ENCODE data around the gene ANXA4. TPM values are rescaled to one million over a fixed set of nuclear protein-coding genes. Genes with fewer than 3 reads are reported as not detected.

The ANXA4 gene
- total RNA-seq, 1 experiment from 2014 or later = 9.5 TPM

GRCh38 chr2:69797836-69798289, 55.9 kb downstream of the ANXA4 start:
- TF ChIP-seq ZNF416 (CRISPR knock-in tag; IDR thresholded peaks at IDR 0.05) = no peak
- TF ChIP-seq USF2 (CRISPR knock-in tag; IDR thresholded peaks at IDR 0.05) = no peak
- no peak for TF ChIP-seq HMGA2 (CRISPR knock-in tag; IDR thresholded peaks at IDR 0.05)
- TF ChIP-seq SMAD3 (CRISPR knock-in tag; IDR thresholded peaks at IDR 0.05; ENCODE audit: borderline replicate concordance) = no peak
- no peak for TF ChIP-seq MYBL2 (CRISPR knock-in tag; IDR thresholded peaks at IDR 0.05)
- no peak for TF ChIP-seq ATF3 (CRISPR knock-in tag; conservative IDR thresholded peaks at IDR 0.05)
- no peak for TF ChIP-seq MXD4 (CRISPR knock-in tag; IDR thresholded peaks at IDR 0.05; ENCODE audit: borderline replicate concordance)
- H3K4me1 Mint-ChIP-seq = peaks cover 17% of the 10 kb centered on the region
- ChIA-PET POLR2A (no interaction called here), CTCF (interaction anchor here (2.0 kb wide), 1 partner anchor 73 kb away, joined by 11 read pairs; no protein-coding TSS in a partner anchor)
- peaks cover 5% of the 10 kb centered on the region for H3K9me3 Mint-ChIP-seq
- peaks cover 4% of the 10 kb centered on the region for H3K36me3 Mint-ChIP-seq
- H3K27ac Mint-ChIP-seq = no peak overlapping the region
- DNase-seq (ENCODE audit: low spot score) = no peak
- H3K27me3 Mint-ChIP-seq (ENCODE audit: low read depth) = no peaks in the 10 kb centered on the region
- ATAC-seq = no peak; the same call in 1 of the 2 replicates
- no peak overlapping the region for H3K4me3 Mint-ChIP-seq

GRCh38 chr2:69798290-69798908, 56.5 kb downstream of the ANXA4 start:
- DNase-seq (ENCODE audit: low spot score) = no peak
- Mint-ChIP-seq H3K4me3 (no peak overlapping the region), H3K27me3 (ENCODE audit: low read depth) (no peaks in the 10 kb centered on the region), H3K27ac (no peak overlapping the region), H3K4me1 (peaks cover 17% of the 10 kb centered on the region), H3K36me3 (peaks cover 4% of the 10 kb centered on the region), H3K9me3 (peaks cover 5% of the 10 kb centered on the region)
- ChIA-PET POLR2A (no interaction called here), CTCF (interaction anchor here (1.8 to 2.2 kb wide), 2 partner anchors 18 to 73 kb away, joined by 7 to 14 read pairs; no protein-coding TSS in a partner anchor)
- no peak; the same call in 1 of the 2 replicates for ATAC-seq
- TF ChIP-seq ZNF671 (CRISPR knock-in tag; IDR thresholded peaks at IDR 0.05) (no peak), ZNF219 (CRISPR knock-in tag; IDR thresholded peaks at IDR 0.05; ENCODE audit: borderline replicate concordance) (no peak), CREB1 (CRISPR knock-in tag; IDR thresholded peaks at IDR 0.05) (no peak)

GRCh38 chr2:69798909-69799526, 57.1 kb downstream of the ANXA4 start:
- ATAC-seq = peak; percentile 22
- CTCF ChIA-PET = interaction anchor here (0.7 to 2.2 kb wide), 3 partner anchors 10 to 74 kb away, joined by 3 to 14 read pairs (median 7); no protein-coding TSS in a partner anchor
- TF ChIP-seq ARID4B (CRISPR knock-in tag; IDR thresholded peaks at IDR 0.05; ENCODE audit: borderline replicate concordance) (no peak), KAT7 (CRISPR knock-in tag; IDR thresholded peaks at IDR 0.05; ENCODE audit: borderline replicate concordance) (no peak), GTF2I (CRISPR knock-in tag; conservative IDR thresholded peaks at IDR 0.05) (no peak), NR2C2 (CRISPR knock-in tag; IDR thresholded peaks at IDR 0.05) (no peak)
- Mint-ChIP-seq H3K4me1 (peaks cover 17% of the 10 kb centered on the region), H3K4me3 (no peak overlapping the region), H3K36me3 (peaks cover 4% of the 10 kb centered on the region), H3K27me3 (ENCODE audit: low read depth) (no peaks in the 10 kb centered on the region), H3K9me3 (peaks cover 5% of the 10 kb centered on the region), H3K27ac (peak overlapping the region; percentile 34; the same call in 1 of the 2 replicates)
- POLR2A ChIA-PET = no interaction called here
- DNase-seq (ENCODE audit: low spot score) = no peak
